GM21381 (cell line): ENCODE data around the gene CNNM2.
"Not testable (repeated sequence)": the region's sequence is repeated elsewhere in the genome, so short reads cannot be mapped to it uniquely, and the experiment has no call there.

ENCODE experiments used
- ATAC-seq: cut with Tn5 transposase; IDR thresholded peaks from one replicate; pipeline ENCODE4 v1.9.1; 2021; ENCODE audit warnings: mild to moderate bottlenecking, moderate library complexity; ENCODE audit not compliant: unreplicated experiment

The CNNM2 gene

GRCh38 chr10:102964713-102965112, 46.6 kb downstream of the CNNM2 start:
- ATAC-seq: no peak

DNA sequence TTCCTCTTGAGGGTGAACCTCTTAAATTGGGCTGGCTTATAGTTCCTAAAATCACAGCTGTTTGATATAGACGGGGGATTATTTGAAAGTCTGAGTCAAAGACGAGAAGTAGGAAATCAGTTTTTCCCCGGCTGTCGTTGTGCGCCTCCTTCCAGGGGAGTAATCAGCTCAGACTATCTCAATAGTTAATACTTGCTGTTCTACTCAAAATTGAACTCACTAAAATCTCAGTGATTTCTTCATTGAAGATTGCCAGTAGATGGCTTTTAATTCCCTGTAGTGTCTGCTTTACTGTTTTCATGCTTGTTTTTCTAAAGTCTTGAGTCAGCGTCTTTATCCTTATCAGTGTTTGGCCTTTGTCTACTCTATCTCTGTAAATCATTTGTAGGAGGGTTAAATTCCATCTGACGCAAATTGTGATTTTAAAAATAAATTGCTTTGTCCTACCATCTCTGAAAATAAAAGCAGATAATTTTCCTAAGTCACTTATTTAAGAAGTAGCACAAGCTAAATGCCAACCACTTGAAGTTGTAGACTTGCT, 47.3 kb downstream of the CNNM2 start:
- ATAC-seq: no peak

GRCh38 chr10:102967123-102967522, 49.0 kb downstream of the CNNM2 start:
- no peak for ATAC-seq

DNA sequence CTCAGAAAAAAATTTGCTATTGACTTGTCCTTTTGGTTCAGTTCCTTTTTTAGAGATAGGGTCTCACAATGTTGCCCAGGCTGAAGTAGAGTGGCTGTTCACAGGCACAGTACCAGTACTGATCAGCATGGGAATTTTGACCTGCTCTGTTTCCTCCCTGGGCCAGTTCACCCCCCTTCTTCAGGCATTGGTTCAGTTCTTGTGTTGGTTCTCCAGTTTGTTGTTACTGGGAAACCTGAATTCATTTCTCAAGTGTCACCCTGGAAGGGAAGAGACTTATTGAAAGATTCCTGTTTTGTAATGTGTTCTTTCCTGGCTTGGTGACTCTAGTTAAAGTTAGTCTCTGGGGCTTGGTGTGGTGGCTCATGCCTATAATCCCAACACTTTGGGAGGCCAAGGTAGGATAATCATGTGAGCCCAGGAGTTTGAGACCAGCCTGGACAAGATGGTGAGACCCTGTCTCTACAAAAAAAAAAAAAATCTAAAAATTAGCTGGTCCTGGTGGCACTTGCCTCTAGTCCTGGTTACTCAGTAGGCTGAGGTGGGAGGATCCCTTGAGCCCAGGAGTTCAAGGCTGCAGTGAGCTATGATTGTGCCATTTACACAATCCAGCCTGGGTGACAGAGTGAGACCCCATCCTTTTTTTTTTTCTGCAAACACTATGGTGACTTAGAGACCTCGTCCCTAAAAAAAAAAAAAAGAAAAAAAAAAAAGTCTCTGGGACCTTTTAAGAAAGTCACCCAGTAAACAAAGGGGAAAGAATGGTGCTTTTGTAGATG, 52.7 kb downstream of the CNNM2 start:
- ATAC-seq: no peak

GRCh38 chr10:102975483-102976379, 57.6 kb downstream of the CNNM2 start:
- no peak for ATAC-seq

DNA sequence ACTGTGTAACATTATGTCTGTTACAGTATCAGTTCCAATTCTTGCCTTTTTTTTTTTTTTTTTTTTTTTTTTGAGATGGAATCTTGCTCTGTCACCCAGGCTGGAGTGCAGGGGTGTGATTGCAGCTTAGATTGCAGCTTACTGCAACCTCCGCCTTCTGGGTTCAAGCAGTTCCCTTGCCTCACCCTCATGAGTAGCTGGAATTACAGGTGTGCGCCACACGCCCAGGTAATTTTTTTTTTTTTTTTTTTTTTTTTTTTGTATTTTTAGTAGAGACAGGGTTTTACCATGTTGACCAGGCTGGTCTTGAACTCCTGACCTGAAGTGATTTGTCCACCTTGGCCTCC, 58.3 kb downstream of the CNNM2 start:
- not testable (repeated sequence) for ATAC-seq

DNA sequence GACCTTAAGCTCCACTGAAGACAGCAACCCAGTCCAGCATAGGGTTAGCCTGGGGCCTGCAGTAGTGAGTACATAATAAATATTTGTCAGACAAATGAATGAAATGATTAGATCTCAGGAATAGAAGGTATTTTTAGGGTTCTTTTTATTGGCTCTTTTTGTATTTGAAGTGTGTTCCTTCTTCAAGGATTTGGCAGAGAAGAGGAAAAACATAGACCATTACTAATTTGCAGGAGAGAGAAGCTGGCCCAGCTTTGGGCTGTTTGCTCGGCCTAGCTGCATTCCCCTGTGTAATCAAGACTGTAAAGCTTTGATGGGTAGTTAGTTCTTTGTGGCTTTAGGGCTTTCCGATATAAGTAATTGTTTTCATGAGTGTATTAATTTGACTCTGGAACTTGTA, 64.2 kb downstream of the CNNM2 start:
- no peak for ATAC-seq

DNA sequence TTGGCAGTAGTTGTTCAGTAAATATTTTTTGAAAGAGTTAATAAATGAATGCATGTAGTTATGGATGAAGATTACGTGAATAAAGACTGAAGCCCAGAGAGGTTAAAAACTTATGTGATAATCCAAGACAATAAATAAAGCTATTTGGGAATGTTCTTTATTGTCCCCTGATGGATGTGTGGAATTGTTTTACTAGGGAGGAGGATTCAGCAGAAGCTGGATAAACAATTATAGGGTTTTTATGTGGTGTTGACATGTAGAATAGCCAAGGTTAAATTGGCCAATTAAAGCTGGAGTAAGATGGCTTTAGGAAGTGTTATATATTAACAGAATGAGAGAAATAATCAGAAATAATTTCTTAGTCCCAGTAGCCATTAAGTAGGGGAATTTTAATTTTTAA, 66.0 kb downstream of the CNNM2 start:
- ATAC-seq: no peak

DNA sequence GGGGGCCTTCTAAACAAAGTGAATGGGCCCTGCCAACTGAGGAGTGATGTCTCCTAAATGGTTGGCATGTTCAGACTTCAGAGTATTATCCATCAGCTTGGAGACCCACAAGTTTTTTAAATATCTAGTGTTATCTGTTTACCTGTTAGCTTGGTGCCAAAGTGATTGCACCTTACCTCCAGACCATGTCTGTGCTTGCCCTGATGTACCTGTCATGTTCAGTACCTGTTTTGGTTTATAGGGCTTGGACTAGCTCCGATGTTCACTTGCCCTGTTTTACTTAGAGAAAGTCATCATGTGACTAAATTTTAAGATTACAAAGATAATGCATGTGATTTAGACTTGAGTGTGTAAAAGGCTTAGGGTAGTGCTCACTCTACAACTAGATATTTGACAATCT, 67.7 kb downstream of the CNNM2 start:
- ATAC-seq: no peak

DNA sequence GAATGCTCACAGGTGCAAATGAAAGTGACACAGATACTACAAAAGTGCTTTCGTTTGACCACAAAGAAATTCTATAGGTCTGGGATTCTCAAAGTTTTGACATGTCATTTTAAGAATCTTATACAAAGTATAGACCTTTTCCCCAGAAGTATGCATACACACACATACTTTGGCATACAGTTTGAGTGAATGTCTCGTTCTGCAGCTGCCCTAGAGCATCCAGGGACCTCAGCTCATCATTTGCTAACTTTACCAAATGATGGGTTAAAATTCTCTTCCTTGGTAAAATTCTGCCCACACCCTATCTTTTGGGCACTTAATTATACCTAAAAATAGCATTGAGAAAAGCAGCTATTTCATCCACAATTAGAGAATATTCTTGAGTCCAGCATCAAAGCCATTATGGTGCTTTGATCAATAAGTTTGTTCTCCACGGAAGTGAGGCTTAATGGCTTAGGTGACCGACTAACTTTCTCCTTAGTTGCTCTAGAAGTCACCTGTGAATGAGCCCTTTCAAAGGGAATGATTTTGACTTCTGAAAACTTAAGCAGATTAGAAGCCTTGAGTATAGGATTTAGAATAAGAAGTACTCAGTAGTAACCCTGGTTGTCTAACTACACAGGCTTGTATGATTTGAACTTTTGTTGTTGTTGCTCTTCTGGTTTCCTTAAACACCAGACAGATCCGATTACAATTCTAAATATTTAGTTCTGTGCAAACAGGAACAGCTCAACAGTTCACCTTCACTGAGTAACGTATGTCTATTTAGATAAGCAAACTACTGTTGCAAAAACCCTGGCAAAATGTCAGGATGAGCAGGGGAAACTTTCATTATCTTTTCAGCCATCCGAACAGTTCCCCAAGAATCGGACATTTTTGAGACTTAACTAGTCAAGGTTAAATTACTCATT, 70.6 kb downstream of the CNNM2 start:
- no peak for ATAC-seq

DNA sequence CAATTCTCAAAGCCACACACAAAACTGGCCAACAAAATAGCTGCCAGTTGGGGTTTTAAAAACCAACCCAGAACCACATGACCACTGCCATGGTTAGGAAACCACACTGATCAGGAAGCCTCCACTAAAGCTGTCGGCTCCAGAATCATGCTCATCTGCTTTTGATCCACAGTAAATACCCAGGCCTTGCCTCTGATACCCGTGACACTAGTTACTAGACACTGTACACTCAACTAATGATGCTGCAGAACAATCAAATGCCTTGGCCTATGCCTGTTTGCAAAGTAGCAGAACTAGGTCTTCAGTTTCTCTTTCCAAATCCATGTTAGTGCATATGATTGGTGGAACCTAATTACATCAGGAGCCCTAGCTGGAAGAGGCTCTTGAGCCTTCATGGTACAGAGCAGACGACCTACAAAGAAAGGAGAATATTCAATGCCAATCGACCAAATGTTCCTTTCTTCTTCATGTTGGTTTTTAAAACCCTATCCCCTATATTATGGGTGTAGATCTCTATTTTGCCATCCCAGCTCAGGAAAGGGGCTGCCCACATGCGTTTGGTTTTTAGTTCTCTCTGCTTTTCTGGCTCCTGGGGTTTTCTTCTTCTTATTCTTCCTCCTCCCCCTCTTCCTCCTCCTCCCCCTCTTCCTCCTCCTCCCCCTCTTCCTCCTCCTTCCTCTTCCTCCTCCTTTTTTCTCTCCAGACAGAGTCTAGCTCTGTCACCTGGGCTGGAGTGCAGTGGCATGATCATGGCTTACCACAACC, 76.6 kb downstream of the CNNM2 start:
- no peak for ATAC-seq

- ATAC-seq: no peak
Measured at GRCh38 chr10:102996876-102997275, 78.8 kb downstream of the CNNM2 start.

DNA sequence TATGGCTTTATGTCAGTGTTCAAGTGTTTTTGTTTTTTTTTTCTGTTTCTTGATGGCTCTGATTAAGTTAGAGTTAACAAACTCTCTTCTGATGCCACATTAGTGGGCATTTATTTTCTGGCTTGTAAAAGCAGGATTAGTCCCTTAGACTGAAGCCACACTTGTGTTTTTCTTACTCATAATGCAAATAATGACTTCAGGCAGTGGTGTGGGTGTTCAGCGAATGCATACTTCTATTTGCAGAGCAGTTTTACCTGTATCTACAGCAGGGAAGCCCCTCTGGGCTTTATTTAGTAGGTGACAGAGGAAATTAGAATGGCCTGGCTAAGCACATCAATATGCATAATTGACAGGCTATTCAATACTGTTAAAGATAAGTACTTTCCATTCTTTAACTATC, 79.9 kb downstream of the CNNM2 start:
- no peak for ATAC-seq

GRCh38 chr10:102998399-102998907, 80.4 kb downstream of the CNNM2 start:
- ATAC-seq: no peak

GRCh38 chr10:103000050-103000449, 82.0 kb downstream of the CNNM2 start:
- ATAC-seq: not testable (repeated sequence)

GRCh38 chr10:103007017-103007416, 88.9 kb downstream of the CNNM2 start:
- no peak for ATAC-seq

GRCh38 chr10:103013416-103013815, 95.3 kb downstream of the CNNM2 start:
- no peak for ATAC-seq

- ATAC-seq: no peak
Measured at GRCh38 chr10:103019425-103019824, 101.3 kb downstream of the CNNM2 start.

- no peak for ATAC-seq
Measured at GRCh38 chr10:103021150-103021899, 103.2 kb downstream of the CNNM2 start.
